ENCODE measurements around the gene ZNF774. TPM values are rescaled to one million over a fixed set of nuclear protein-coding genes. Genes with fewer than 3 reads are reported as not detected.

ZNF774 gene
- total RNA-seq, 1 donor from 2014 or later, result 8.3 TPM

- no peak overlapping the region for H3K4me3 ChIP-seq
- H3K36me3 ChIP-seq, result no peaks in the 10 kb centered on the region
- no peak overlapping the region for H3K4me2 ChIP-seq
- no peaks in the 10 kb centered on the region for H3K27me3 ChIP-seq
- H2AFZ ChIP-seq (replicated peaks), result no peak overlapping the region
- no peaks in the 10 kb centered on the region for H3K4me1 ChIP-seq
- Mint-ChIP-seq H3K27ac (no peak overlapping the region), H3K4me3 (no peak overlapping the region), H3K36me3 (peaks cover 1% of the 10 kb centered on the region), H3K9me3 (peaks cover 9% of the 10 kb centered on the region), H3K27me3 (ENCODE audit: insufficient read depth, low read depth) (no peaks in the 10 kb centered on the region), H3K4me1 (no peaks in the 10 kb centered on the region)
- no peak overlapping the region for H3K27ac ChIP-seq
- no peak for DNase-seq (ENCODE audit: low spot score)
- H3K79me2 ChIP-seq (ENCODE audit: low read depth), result no peaks in the 10 kb centered on the region
- TF ChIP-seq EZH2 (IDR thresholded peaks at IDR 0.05), result no peak
- no peak for TF ChIP-seq CTCF (IDR thresholded peaks at IDR 0.05)
- no peak for TF ChIP-seq EZH2phosphoT487 (IDR thresholded peaks at IDR 0.05)
- H3K9ac ChIP-seq, result no peak overlapping the region
- no peaks in the 10 kb centered on the region for H4K20me1 ChIP-seq (ENCODE audit: low read depth)
- H3K9me3 ChIP-seq (ENCODE audit: low read depth), result no peaks in the 10 kb centered on the region
- peaks cover 3% of the 10 kb centered on the region for H3F3A ChIP-seq (ENCODE audit: low read depth)
Measured at GRCh38 chr15:90381515-90381914, 29.4 kb downstream of the ZNF774 start.

DNA sequence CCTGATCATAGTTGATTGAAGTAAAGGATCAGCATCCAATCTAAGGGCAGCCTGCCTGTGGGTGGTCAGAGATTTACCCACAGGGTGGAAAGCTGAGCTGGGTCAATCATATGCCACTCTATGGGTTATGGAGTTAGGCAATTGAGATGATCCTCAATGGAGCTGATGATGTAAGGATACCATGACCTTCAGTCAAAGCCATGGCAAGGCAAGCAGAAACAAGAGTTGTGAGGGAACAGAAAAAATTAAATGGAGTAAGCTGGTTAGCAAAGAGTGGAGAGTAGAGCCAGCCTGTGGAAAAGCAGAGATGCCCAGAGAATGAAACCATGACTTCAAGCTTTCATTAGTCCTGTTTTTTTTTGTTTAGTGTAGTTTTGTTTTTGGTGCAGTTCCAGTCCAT is 30.2 kb downstream of the ZNF774 start:
- no peak overlapping the region for H3K27ac Mint-ChIP-seq
- H3K27me3 ChIP-seq, result no peaks in the 10 kb centered on the region
- no peak overlapping the region for H3K9ac ChIP-seq
- H3K9me3 ChIP-seq (ENCODE audit: low read depth), result no peaks in the 10 kb centered on the region
- H3K9me3 Mint-ChIP-seq, result peaks cover 9% of the 10 kb centered on the region
- H3K4me3 Mint-ChIP-seq, result no peak overlapping the region
- peaks cover 1% of the 10 kb centered on the region for H3K36me3 Mint-ChIP-seq
- H3K4me1 Mint-ChIP-seq, result no peaks in the 10 kb centered on the region
- no peak overlapping the region for H3K27ac ChIP-seq
- no peaks in the 10 kb centered on the region for H4K20me1 ChIP-seq (ENCODE audit: low read depth)
- H3K4me3 ChIP-seq, result no peak overlapping the region
- H3K27me3 Mint-ChIP-seq (ENCODE audit: insufficient read depth, low read depth), result no peaks in the 10 kb centered on the region
- DNase-seq (ENCODE audit: low spot score), result no peak
- H3K79me2 ChIP-seq (ENCODE audit: low read depth), result no peaks in the 10 kb centered on the region
- TF ChIP-seq CTCF (IDR thresholded peaks at IDR 0.05) (no peak), EZH2phosphoT487 (IDR thresholded peaks at IDR 0.05) (no peak), EZH2 (IDR thresholded peaks at IDR 0.05) (no peak)
- H2AFZ ChIP-seq (replicated peaks), result no peak overlapping the region
- H3K4me1 ChIP-seq, result no peaks in the 10 kb centered on the region
- H3F3A ChIP-seq (ENCODE audit: low read depth), result peaks cover 5% of the 10 kb centered on the region
- no peak overlapping the region for H3K4me2 ChIP-seq
- H3K36me3 ChIP-seq, result no peaks in the 10 kb centered on the region

DNA sequence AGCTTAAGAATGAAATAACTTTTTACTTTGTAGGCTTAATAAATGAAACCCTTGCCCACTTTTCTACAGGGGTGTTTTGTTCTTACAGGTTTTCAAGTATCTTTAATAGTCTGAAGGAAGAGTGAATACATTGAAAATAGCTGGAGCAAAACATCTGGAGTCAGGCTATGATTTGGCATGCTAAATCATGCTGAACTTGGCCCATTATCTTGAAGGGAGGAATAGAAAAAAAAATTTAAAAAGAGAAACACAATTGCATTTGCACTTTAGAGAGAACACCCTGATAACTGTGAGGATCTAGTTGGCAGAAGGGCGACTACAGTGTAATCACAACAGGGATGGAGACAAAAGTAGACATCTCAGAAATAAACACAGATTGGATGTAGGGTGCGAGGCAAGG is 34.1 kb downstream of the ZNF774 start:
- H3K4me3 Mint-ChIP-seq, result peak overlapping the region; percentile 44
- H3K27ac Mint-ChIP-seq, result peak overlapping the region; percentile 26

More for the DNA sequence above, 34.1 kb downstream of the ZNF774 start:
- no peaks in the 10 kb centered on the region for H3K36me3 ChIP-seq
- H2AFZ ChIP-seq (replicated peaks), result no peak overlapping the region
- TF ChIP-seq EZH2phosphoT487 (IDR thresholded peaks at IDR 0.05) (no peak), CTCF (IDR thresholded peaks at IDR 0.05) (no peak), EZH2 (IDR thresholded peaks at IDR 0.05) (no peak)
- H3K27me3 ChIP-seq, result no peaks in the 10 kb centered on the region
- peaks cover 2% of the 10 kb centered on the region for H3K27me3 Mint-ChIP-seq (ENCODE audit: insufficient read depth, low read depth)
- no peak overlapping the region for H3K9ac ChIP-seq
- H3K4me3 ChIP-seq, result no peak overlapping the region
- no peaks in the 10 kb centered on the region for H3K9me3 ChIP-seq (ENCODE audit: low read depth)
- H3K4me1 Mint-ChIP-seq, result peaks cover 16% of the 10 kb centered on the region
- H3K79me2 ChIP-seq (ENCODE audit: low read depth), result peaks cover 10% of the 10 kb centered on the region
- no peak overlapping the region for H3K4me2 ChIP-seq
- H3K36me3 Mint-ChIP-seq, result peaks cover 4% of the 10 kb centered on the region
- no peaks in the 10 kb centered on the region for H3K9me3 Mint-ChIP-seq
- H3F3A ChIP-seq (ENCODE audit: low read depth), result peaks cover 14% of the 10 kb centered on the region
- H4K20me1 ChIP-seq (ENCODE audit: low read depth), result no peaks in the 10 kb centered on the region
- no peak overlapping the region for H3K27ac ChIP-seq
- H3K4me1 ChIP-seq, result peaks cover 7% of the 10 kb centered on the region
- no peak for DNase-seq (ENCODE audit: low spot score)

Measured in neural progenitor cell (in vitro differentiated cells).